Thyroid gland (tissue), 4 donors: ENCODE data around the gene ADAM8.

Experiments
- CTCF ChIP-seq, 6 experiments: fragments of 200-600 bp in 3 of 6; fragments of 450-650 bp in 3 of 6; sonication (generic) in 3 of 6; IDR thresholded peaks; one replicate each; pipeline ENCODE4 v1.5.1; 2016 to 2019; ENCODE audit warnings: antibody characterized with exemption in 6 of 6, mild to moderate bottlenecking in 2 of 6, inconsistent platforms in 1 of 6, moderate library complexity in 1 of 6
- POLR2A ChIP-seq, 2 donors: fragments of 450-650 bp; IDR thresholded peaks; one replicate each; pipeline ENCODE4 v1.6.1; 2017; ENCODE audit warnings: antibody characterized with exemption in 2 of 2, mild to moderate bottlenecking in 2 of 2, moderate library complexity in 1 of 2

- TF ChIP-seq CTCF (IDR thresholded peaks at IDR 0.05) (no peak), POLR2A (IDR thresholded peaks at IDR 0.05) (no peak)
Measured at GRCh38 chr10:133249094-133249780, 27.4 kb downstream of the ADAM8 start.
